H54 (cell line): Measurements from ENCODE around the gene SLC9A9.

Experiments used
- DNase-seq: peaks from one replicate; pipeline ENCODE4 v3.0.0; 2011; ENCODE audit warnings: low spot score, mixed read lengths; ENCODE audit not compliant: insufficient read length
- FAIRE-seq: peaks from 3 replicates; lab custom pipeline; 2011; peaks lifted over from hg19 to GRCh38; lab: Jason Lieb, UNC
- POLR2A ChIP-seq: IDR thresholded peaks from 2 replicates; pipeline ENCODE4 v1.6.1; 2011; ENCODE audit warnings: low read depth, mild to moderate bottlenecking, low read length

SLC9A9 gene

DNA sequence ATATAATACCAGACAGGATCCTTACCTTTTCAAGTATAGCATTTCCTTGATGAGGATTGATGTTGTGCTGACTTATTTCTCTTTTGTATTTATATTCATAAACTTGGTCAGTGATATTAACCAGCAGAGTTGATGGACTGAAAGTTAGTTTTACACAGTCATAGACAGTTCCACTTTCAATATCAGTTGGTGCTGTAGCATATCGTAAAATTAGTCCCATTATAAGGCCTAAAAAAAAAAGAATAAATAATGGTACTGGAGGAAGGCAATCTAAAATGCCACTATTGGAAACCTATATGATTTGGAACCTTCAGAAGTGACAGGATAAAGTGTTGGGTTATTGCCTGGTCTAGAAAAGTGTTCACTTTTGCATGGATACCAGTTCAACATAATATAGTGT is 16.3 kb downstream of the SLC9A9 start:
- FAIRE-seq, result no peak
- TF ChIP-seq POLR2A, result no peak
- no peak for DNase-seq

DNA sequence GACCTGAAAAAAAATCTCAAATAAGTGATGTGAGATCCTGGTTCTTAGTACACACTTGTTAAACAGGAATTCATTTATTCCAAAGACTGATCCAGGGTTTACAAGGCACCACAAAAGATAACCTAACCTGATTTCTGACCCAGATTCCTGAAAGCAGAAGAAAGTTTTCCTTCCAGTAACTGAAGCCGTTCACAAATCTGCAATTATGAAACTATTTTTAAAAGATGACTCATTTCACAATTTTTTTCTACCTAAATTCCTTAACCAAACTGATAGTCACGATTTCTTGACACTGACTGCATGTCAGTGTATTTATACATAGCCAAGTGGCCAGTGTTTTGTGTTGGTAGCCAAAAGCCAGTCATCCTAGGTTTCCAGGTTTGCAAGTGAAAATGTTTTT is 17.1 kb downstream of the SLC9A9 start:
- DNase-seq (no peak), FAIRE-seq (peak; percentile 67)
- TF ChIP-seq POLR2A, result no peak

DNA sequence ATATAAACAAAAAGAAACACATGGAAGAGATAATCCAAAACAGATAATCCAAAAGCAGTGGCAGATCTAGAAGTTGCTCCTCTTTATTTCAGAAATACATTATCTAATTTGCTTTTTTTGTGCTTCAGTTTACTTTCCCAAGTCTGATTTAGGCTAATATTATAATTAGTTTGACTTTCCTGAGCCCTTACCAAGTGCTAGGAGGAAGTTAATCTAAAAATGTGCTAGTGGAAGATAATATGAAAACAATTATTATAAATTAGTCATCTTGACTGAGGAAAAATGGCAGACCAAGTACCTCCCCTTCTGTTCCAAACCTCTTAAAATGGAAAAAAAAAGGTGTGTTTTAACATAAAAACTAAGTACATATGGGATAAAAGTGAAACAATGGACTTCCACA is 17.5 kb downstream of the SLC9A9 start:
- no peak for FAIRE-seq
- no peak for DNase-seq
- no peak for TF ChIP-seq POLR2A

DNA sequence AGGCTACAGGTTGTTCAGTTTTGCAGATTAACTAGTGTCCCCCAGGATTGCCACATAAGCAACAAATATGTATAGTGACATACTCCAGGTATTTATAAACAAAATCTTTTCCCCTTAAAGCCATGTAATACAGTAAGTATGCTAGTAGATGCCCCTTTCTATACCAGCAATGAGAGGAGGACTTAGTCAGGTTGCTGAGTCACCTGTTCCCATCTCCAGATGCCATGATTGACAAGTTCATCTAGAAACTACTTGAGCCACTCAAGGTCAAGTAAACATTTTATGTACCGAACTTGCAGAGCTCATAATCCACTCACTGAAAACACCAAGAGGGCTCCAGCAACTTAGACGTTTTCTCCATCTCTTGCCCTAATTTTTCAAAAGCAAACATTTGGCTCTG is 18.2 kb downstream of the SLC9A9 start:
- no peak for TF ChIP-seq POLR2A
- no peak for DNase-seq
- peak; percentile 48 for FAIRE-seq

DNA sequence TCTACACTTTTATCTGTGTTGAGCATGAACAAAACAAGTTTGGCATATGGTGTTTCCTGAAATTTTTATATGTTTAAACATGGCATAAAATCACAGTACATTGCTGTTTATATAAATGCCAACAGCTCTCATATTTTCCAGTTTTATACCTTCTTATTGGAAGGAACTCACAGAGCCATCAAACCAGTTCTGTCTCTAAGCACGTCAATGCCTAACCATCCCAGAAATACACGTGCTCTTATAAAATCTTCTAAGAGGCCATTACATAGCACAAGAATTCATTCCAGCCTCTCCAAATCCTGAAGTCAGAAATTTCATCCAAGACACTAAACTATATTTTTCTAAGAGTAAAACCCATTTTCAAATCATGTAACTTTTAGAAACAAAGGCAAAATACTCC is 20.8 kb downstream of the SLC9A9 start:
- no peak for DNase-seq
- FAIRE-seq, result no peak
- no peak for TF ChIP-seq POLR2A

DNA sequence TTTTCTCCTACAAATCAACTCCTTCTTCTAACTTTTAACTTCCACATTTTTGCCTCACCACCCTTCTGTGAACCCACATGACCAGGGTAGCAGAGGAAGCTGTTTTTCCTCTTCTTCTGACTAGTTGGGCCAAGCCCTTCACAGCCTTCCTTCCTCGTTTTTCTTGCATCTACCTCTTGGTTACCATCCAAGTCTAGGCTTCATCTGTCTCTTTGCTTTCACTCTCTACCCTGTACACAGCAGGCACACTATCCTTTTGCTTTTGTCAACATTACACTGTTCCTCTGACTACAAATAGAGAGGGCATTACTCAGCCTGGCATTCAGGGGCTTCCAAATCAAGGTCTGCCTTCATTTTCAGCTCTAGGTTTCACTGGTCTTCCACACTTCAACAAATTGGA is 22.0 kb downstream of the SLC9A9 start:
- no peak for FAIRE-seq
- TF ChIP-seq POLR2A, result no peak
- DNase-seq, result no peak

DNA sequence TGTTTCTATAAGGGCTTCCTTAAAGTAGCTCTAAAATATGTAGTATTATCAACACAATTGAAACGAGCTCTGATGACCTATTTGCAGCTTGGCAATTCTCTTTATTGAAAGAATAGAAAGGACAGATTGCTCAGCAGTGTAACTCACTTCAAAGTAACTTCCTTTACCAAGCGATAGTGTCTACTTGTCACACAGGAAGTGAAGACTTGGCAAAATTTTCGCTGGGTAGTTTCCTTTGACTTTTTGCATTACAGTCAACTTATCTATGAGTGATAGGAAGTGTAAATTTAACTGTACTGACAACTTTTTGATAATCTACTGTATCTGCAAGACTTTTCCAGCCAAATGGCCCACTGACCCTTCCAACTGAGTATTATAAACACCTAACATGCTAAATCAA is 22.8 kb downstream of the SLC9A9 start:
- FAIRE-seq (no peak), DNase-seq (no peak)
- TF ChIP-seq POLR2A, result no peak

DNA sequence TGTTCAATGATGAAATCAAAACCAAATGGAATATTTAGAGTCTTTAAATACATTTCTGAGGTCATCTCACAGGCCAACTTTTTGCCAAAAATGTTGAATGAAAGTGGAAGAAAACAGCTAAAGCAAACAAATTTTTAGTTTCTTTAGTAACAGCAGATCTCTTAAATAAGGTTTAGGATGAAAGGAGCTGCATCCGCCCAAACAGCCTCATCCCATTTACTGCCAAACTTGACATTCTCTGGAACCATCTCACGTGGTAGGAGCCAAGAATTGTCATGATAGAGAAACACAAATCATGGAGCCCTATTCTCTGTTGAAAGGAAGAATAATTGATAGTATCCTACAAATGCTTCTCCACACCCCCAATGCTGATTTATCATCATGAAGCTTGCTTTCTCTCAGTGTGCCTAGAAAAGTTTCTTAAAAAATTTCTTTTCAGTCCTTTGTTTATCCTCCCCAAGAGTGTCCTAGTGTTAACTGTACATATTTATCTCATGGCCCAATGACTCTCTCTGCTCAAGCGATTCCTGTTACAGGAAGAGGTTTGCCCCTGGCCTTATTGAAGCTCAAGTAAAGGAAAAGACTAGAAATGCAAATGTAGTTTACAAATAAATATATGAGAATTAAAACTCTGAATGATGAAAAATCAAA is 23.4 kb downstream of the SLC9A9 start:
- FAIRE-seq (no peak), DNase-seq (no peak)
- no peak for TF ChIP-seq POLR2A

DNA sequence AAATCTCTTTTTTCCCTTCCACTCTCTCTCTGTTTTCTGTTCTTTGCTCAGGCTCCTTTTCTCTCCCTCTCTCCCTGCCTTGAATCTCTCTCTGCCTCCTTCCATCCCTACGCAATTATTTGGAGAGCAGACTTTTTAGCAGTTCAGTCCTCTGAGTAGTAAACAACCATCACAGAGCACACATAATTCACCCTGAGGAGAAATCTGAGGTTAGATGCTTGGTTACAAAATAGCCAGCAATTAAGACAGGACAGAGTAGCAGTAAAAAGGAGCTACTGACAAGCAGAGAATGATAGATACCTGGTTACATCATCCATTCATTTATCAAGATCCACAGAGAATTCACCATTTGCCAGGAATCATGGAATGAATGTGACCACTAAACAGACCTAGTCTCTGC is 25.5 kb downstream of the SLC9A9 start:
- TF ChIP-seq POLR2A, result no peak
- DNase-seq (no peak), FAIRE-seq (no peak)

DNA sequence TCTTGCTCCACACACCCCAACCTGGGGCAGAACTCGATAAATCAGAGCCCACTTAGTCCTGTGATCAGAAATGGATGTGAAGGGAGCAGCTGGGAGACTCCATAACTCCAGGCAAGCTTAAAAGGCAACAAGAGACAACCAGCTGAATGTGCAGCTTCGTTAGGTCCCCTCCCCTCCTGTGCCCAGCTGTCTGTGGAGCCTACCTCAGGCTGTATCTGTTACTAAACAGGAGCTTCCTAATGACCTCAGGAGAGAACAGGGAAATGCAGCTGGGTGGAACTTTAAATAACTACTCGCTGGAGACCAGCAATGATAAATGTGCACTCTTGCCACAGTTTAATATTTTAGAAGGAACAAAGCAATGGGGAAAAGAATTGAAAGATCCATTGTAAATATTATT is 25.9 kb downstream of the SLC9A9 start:
- FAIRE-seq (no peak), DNase-seq (no peak)
- no peak for TF ChIP-seq POLR2A

DNA sequence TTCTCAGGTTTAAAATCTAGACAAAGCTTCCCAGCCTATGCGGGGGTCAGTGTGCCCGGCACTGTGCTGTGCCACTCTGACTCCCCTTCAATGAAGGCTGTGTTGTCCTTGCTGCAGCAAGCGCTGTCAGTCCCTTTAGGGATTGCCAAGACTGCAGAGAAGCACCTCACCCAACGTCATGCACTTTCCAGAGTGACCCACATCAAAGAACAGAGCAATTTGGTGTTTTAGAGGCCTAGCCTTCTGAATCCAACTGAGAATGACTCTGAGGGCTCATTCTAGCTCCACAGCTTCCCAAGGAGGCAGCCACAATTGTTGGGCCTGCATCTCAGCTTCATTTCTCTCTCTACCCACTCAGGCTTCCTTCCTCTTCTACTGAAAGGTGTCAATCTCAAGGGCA is 26.4 kb downstream of the SLC9A9 start:
- no peak for TF ChIP-seq POLR2A
- no peak for FAIRE-seq

DNA sequence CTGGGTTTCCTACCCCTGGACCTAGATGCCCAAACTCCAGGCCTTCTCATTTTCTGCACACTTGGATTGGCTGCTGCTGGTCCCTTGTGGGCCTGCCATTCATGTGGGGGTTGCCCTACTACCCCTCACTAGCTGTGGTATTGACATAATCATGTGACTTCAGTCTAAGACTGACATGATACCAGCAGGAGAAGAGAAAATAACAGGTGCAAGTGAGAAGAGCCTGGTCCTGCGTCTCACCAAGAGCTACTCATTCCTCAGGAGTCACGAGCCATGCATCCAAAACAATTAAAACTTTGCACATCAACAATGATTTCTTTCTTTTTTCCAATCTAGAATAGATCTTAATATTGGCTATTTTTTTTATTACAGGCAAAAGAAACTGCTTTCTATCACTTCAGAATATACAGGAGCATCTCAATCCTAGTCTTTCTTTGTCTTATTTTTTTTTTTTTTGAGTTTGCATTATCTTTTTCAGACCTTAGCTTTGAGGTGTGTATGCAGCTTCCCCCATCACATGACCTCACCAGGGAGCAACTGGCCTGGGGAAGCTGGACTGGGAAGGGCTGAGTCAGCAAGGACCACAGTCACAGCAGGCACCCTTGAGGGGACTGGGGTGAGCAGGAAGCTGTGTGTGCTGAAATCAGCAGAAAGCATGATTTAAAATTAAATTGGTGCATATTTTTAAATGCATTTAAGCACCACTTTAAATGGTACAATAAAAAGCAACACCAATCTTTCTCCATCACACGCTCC is 27.6 kb downstream of the SLC9A9 start:
- DNase-seq (peak; percentile 35), FAIRE-seq (peak; percentile 92)
- no peak for TF ChIP-seq POLR2A

More for the DNA sequence above, 26.4 kb downstream of the SLC9A9 start:
- DNase-seq, result no peak

DNA sequence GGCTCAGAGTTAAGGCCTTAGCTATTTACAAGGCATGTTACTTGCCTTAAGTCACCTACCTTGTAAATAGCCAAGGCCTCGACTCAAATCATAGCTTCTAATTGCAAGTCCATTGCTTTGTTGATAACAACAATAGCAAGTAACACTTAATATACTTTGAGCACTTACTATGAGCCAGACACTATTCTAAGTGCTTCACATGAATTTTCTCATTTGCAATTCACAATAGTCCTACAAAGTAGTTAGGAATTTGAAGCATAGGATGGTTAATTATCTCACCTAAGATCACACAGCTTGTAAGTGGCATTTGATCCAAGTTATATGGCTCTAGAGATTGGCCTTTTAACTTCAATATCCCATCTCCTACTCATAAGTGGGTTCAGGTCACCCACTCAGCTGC is 28.4 kb downstream of the SLC9A9 start:
- no peak for FAIRE-seq
- no peak for TF ChIP-seq POLR2A
- DNase-seq, result no peak

DNA sequence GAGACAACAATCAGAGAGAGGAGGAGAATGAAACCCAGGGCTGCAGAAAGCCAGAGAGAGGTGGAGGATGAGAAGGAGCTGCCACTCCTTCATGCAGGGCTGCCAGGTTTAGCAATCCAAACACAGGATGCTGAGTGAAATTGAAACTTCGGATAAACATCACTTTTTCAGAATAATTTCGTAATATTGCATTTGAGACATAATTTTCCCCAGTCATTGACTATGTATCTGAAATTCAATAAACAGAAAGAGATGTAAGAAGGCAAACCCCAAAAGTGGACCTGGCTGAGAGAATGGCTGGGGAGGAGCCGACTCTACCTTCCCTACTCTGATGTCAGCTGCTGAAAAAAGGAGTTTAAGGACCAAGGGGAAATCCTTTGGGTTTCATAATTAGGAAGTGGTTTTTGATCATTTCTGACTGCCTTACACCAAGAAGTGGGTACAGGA is 33.8 kb downstream of the SLC9A9 start:
- no peak for FAIRE-seq
- DNase-seq, result no peak
- TF ChIP-seq POLR2A, result no peak

DNA sequence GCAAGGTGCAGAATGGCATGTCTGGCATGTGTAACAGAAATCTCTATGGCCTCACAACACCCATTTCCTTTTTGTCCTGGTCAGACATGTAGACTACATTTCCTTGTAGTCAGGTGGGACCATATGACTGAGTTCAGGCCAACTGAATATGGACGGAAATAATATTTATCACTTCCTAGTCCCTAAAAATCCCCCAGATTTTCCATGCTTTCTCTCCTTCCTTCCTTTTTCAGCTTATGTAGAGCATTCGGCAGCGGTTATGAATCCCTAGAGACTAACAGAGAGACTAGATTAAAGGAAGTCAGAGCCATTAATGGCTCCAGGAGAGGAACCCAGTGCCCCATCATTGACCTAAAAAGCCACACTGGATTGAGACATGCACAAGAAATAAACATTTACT is 35.8 kb downstream of the SLC9A9 start:
- no peak for TF ChIP-seq POLR2A
- DNase-seq (no peak), FAIRE-seq (no peak)
